DMS53 treated with DMSO at 0.1 percent for 48 hours (cell line): ENCODE results near the gene ZFYVE9.
A peak's percentile ranks its signal among the peaks of the same experiment; 100 is the strongest.
"Not testable (repeated sequence)": the region's sequence is repeated elsewhere in the genome, so short reads cannot be mapped to it uniquely, and the experiment has no call there.

ENCODE experiments used
- DNase-seq: peaks from one replicate; lab custom pipeline; 2025; ENCODE audit not compliant: unreplicated experiment; lab: John Stamatoyannopoulos, UW

Gene ZFYVE9

GRCh38 chr1:52367272-52367671, 225.4 kb downstream of the ZFYVE9 start:
- no peak for DNase-seq

- peak; percentile 85 for DNase-seq
Measured at GRCh38 chr1:52368383-52369172, 226.7 kb downstream of the ZFYVE9 start.

GRCh38 chr1:52369851-52370250, 228.0 kb downstream of the ZFYVE9 start:
- not testable (repeated sequence) for DNase-seq

GRCh38 chr1:52385376-52385775, 243.5 kb downstream of the ZFYVE9 start:
- no peak for DNase-seq

- no peak for DNase-seq
Measured at GRCh38 chr1:52386458-52386857, 244.6 kb downstream of the ZFYVE9 start.

GRCh38 chr1:52393174-52393573, 251.3 kb downstream of the ZFYVE9 start:
- DNase-seq: no peak
